Activated CD8-positive, alpha-beta T cell treated with anti-CD3 and anti-CD28 coated beads for 36 hours (primary cell): ENCODE results near the gene SPRR2G. TPM values are rescaled to one million over a fixed set of nuclear protein-coding genes. Genes with fewer than 3 reads are reported as not detected.
"Not testable (repeated sequence)": the region's sequence is repeated elsewhere in the genome, so short reads cannot be mapped to it uniquely, and the experiment has no call there.

Source experiments
- ATAC-seq: fragments of 200-7000 bp; cut with Tn5 transposase; one replicate; pipeline ENCODE4 v1.10.0; 2021; ENCODE audit warnings: mild to moderate bottlenecking, moderate library complexity
- CTCF ChIA-PET: fragments of 350-600 bp; sonication (Branson Sonifier 250); formaldehyde crosslinking; loops from one replicate; lab custom pipeline; 2021; ENCODE audit warnings: antibody characterized with exemption; lab: Charles Lee
- POLR2A ChIA-PET: fragments of 350-600 bp; sonication (Branson Sonifier 250); formaldehyde crosslinking; loops from one replicate; lab custom pipeline; 2021; ENCODE audit warnings: antibody characterized with exemption; lab: Charles Lee
- DNase-seq: peaks from one replicate; pipeline ENCODE4 v3.0.0-alpha.2; 2020
- H3K27ac Mint-ChIP-seq: one replicate; pipeline ENCODE4 v1.8.0; 2021; ENCODE audit warnings: mild to moderate bottlenecking, mixed read lengths
- H3K27me3 Mint-ChIP-seq: one replicate; pipeline ENCODE4 v1.8.0; 2021; ENCODE audit warnings: mixed read lengths
- H3K36me3 Mint-ChIP-seq: one replicate; pipeline ENCODE4 v1.8.0; 2021; ENCODE audit warnings: low read depth, mixed read lengths
- H3K4me1 Mint-ChIP-seq: one replicate; pipeline ENCODE4 v1.8.0; 2021; ENCODE audit warnings: low read depth, mixed read lengths
- H3K4me3 Mint-ChIP-seq: one replicate; pipeline ENCODE4 v1.8.0; 2021; ENCODE audit warnings: mild to moderate bottlenecking, moderate library complexity, mixed read lengths
- H3K9me3 Mint-ChIP-seq: one replicate; pipeline ENCODE4 v1.8.0; 2021; ENCODE audit warnings: mixed read lengths
- CTCF ChIP-seq: fragments of 200-600 bp; IDR thresholded peaks from one replicate; pipeline ENCODE4 v1.8.0; 2022; ENCODE audit warnings: antibody characterized with exemption, mild to moderate bottlenecking
- intact Hi-C: fragments of 100-400 bp; cut with micrococcal nuclease; formaldehyde crosslinking; loops from one replicate; pipeline ENCODE4 v1.10.0; 2022
- total RNA-seq, 2 experiments: library from RNA; stranded (reverse); gene quantifications; one replicate each; pipeline ENCODE4 v1.2.3, GENCODE V29; 2021

Gene SPRR2G
- total RNA-seq, 2 experiments from 2014 or later: not detected

- Mint-ChIP-seq H3K27ac (no peak overlapping the region), H3K4me3 (no peak overlapping the region), H3K9me3 (peaks cover 6% of the 10 kb centered on the region), H3K36me3 (no peaks in the 10 kb centered on the region), H3K27me3 (peaks cover 18% of the 10 kb centered on the region), H3K4me1 (no peaks in the 10 kb centered on the region)
- POLR2A ChIA-PET: no interaction called here
- intact Hi-C loops: no loop called here
- TF ChIP-seq CTCF: no peak
- CTCF ChIA-PET: no interaction called here
- no peak for ATAC-seq
- DNase-seq: no peak
Measured at GRCh38 chr1:153120945-153121344, 29.7 kb downstream of the SPRR2G start.

GRCh38 chr1:153119491-153119971 lies 31.2 kb downstream of the SPRR2G start:
- DNase-seq: no peak
- ChIA-PET POLR2A (no interaction called here), CTCF (no interaction called here)
- no peak overlapping the region for H3K4me3 Mint-ChIP-seq
- no peaks in the 10 kb centered on the region for H3K36me3 Mint-ChIP-seq
- peaks cover 27% of the 10 kb centered on the region for H3K27me3 Mint-ChIP-seq
- no peak for TF ChIP-seq CTCF
- intact Hi-C loops: no loop called here
- no peaks in the 10 kb centered on the region for H3K4me1 Mint-ChIP-seq
- no peak for ATAC-seq
- no peak overlapping the region for H3K27ac Mint-ChIP-seq
- no peaks in the 10 kb centered on the region for H3K9me3 Mint-ChIP-seq

GRCh38 chr1:153115264-153115663 lies 35.4 kb downstream of the SPRR2G start:
- intact Hi-C loops, CTCF ChIA-PET, H3K9me3 Mint-ChIP-seq, H3K27ac Mint-ChIP-seq, ATAC-seq, H3K4me1 Mint-ChIP-seq, H3K4me3 Mint-ChIP-seq, H3K36me3 Mint-ChIP-seq, DNase-seq, POLR2A ChIA-PET: not testable (repeated sequence)
- peaks cover 23% of the 10 kb centered on the region for H3K27me3 Mint-ChIP-seq

- intact Hi-C loops: no loop called here
- TF ChIP-seq CTCF: no peak
- Mint-ChIP-seq H3K4me3 (no peak within 1 kb of the TSS), H3K36me3 (no peaks in the 10 kb centered on the region), H3K4me1 (no peaks in the 10 kb centered on the region), H3K27ac (no peak within 1 kb of the TSS), H3K27me3 (peaks cover 15% of the 10 kb centered on the region), H3K9me3 (no peaks in the 10 kb centered on the region)
- no peak for DNase-seq
- ATAC-seq: no peak
- ChIA-PET CTCF (no interaction called here), POLR2A (no interaction called here)
Measured at GRCh38 chr1:153113416-153113815, 37.3 kb downstream of the SPRR2G start, which contains the start of gene SPRR2F. SPRR2F (minus strand) TSS chr1:153113516; CDS start chr1:153112733, 783 bp downstream.

GRCh38 chr1:153112454-153112853 lies 38.2 kb downstream of the SPRR2G start:
- H3K4me3 Mint-ChIP-seq, POLR2A ChIA-PET, DNase-seq, CTCF ChIA-PET, intact Hi-C loops, H3K36me3 Mint-ChIP-seq, H3K4me1 Mint-ChIP-seq, ATAC-seq, H3K27ac Mint-ChIP-seq, H3K9me3 Mint-ChIP-seq: not testable (repeated sequence)
- H3K27me3 Mint-ChIP-seq: peaks cover 12% of the 10 kb centered on the region

- no peaks in the 10 kb centered on the region for H3K9me3 Mint-ChIP-seq
- peaks cover 16% of the 10 kb centered on the region for H3K27me3 Mint-ChIP-seq
- no peaks in the 10 kb centered on the region for H3K4me1 Mint-ChIP-seq
- ChIA-PET POLR2A (no interaction called here), CTCF (no interaction called here)
- no peak overlapping the region for H3K27ac Mint-ChIP-seq
- H3K4me3 Mint-ChIP-seq: no peak overlapping the region
- DNase-seq (no peak), ATAC-seq (no peak)
- TF ChIP-seq CTCF: no peak
- intact Hi-C loops: no loop called here
- no peaks in the 10 kb centered on the region for H3K36me3 Mint-ChIP-seq
Measured at GRCh38 chr1:153100245-153100644, 50.4 kb downstream of the SPRR2G start.

Other genes starting within 250 kb of the SPRR2G start
- not detected for gene IVL, start 242.3 kb downstream of the SPRR2G start, total RNA-seq
- not detected for gene SPRR5, start 203.7 kb downstream of the SPRR2G start, total RNA-seq
- not detected for gene SPRR4, start 180.2 kb downstream of the SPRR2G start, total RNA-seq
- gene SPRR1A, start 166.8 kb downstream of the SPRR2G start, total RNA-seq: not detected
- gene SPRR3, start 149.1 kb downstream of the SPRR2G start, total RNA-seq: not detected
- gene SPRR1B, start 119.7 kb downstream of the SPRR2G start, total RNA-seq: not detected
- gene SPRR2D, start 109.8 kb downstream of the SPRR2G start, total RNA-seq: not detected
- gene SPRR2A, start 93.4 kb downstream of the SPRR2G start, total RNA-seq: not detected
- gene SPRR2B, start 79.3 kb downstream of the SPRR2G start, total RNA-seq: not detected
- gene SPRR2E, start 56.4 kb downstream of the SPRR2G start, total RNA-seq: not detected
- not detected for gene SPRR2F, start 37.4 kb downstream of the SPRR2G start, total RNA-seq
- not detected for gene LELP1, start 52.5 kb upstream of the SPRR2G start, total RNA-seq
- gene PRR9, start 66.7 kb upstream of the SPRR2G start, total RNA-seq: not detected
- not detected for gene LORICRIN, start 108.8 kb upstream of the SPRR2G start, total RNA-seq
- not detected for gene PGLYRP3, start 162.1 kb upstream of the SPRR2G start, total RNA-seq
- gene PGLYRP4, start 198.0 kb upstream of the SPRR2G start, total RNA-seq: not detected
- not detected for gene S100A9, start 207.0 kb upstream of the SPRR2G start, total RNA-seq
- not detected for gene S100A12, start 224.7 kb upstream of the SPRR2G start, total RNA-seq
- gene S100A8, start 240.2 kb upstream of the SPRR2G start, total RNA-seq: not detected